GM12878 (cell line): ENCODE data around the gene HLA-DPB1. TPM values are rescaled to one million over a fixed set of nuclear protein-coding genes. Genes with fewer than 3 reads are reported as not detected.

Experiments used
- BRCA1 ChIP-seq: IDR thresholded peaks from 2 replicates; pipeline ENCODE4 v1.6.1; 2011; ENCODE audit warnings: low read depth, low read length, improper control_type of control experiment
- EP300 ChIP-seq, 2 experiments: fragments of 150-350 bp in 1 of 2; IDR thresholded peaks; 2 replicates each; pipeline ENCODE4 v1.6.1; 2011 to 2012; ENCODE audit warnings: low read depth in 2 of 2, low read length in 2 of 2, borderline replicate concordance in 1 of 2, improper control_type of control experiment in 1 of 2, inconsistent platforms in 1 of 2; ENCODE audit not compliant: control insufficient read depth in 1 of 2
- FOS ChIP-seq: IDR thresholded peaks from 3 replicates; pipeline ENCODE4 v1.6.1; 2011; ENCODE audit warnings: borderline replicate concordance; ENCODE audit not compliant: insufficient read length; ENCODE audit errors: extremely low read depth
- FOXK2 ChIP-seq: fragments of 450-650 bp; IDR thresholded peaks from 2 replicates; pipeline ENCODE4 v1.6.1; 2017; ENCODE audit warnings: mild to moderate bottlenecking, moderate library complexity
- KAT2A ChIP-seq: conservative IDR thresholded peaks from 2 replicates; pipeline ENCODE4 v1.6.1; 2011; ENCODE audit warnings: low read depth, low read length; ENCODE audit not compliant: control insufficient read depth
- POLR2A ChIP-seq: IDR thresholded peaks from 2 replicates; pipeline ENCODE4 v1.6.1; 2011; ENCODE audit warnings: low read depth, mild to moderate bottlenecking, low read length
- RAD21 ChIP-seq: IDR thresholded peaks from 2 replicates; pipeline ENCODE4 v1.6.1; 2011; ENCODE audit warnings: mild to moderate bottlenecking, low read depth, low read length, moderate library complexity; ENCODE audit not compliant: insufficient read depth
- RB1 ChIP-seq: fragments of 450-650 bp; formaldehyde crosslinking; IDR thresholded peaks from 2 replicates; pipeline ENCODE4 v1.6.1; 2017; ENCODE audit warnings: mild to moderate bottlenecking, borderline replicate concordance
- USF2 ChIP-seq: IDR thresholded peaks from 2 replicates; pipeline ENCODE4 v1.6.1; 2011; ENCODE audit warnings: low read depth, low read length, improper control_type of control experiment, borderline replicate concordance
- WRNIP1 ChIP-seq: IDR thresholded peaks from 2 replicates; pipeline ENCODE4 v1.6.1; 2011; ENCODE audit warnings: low read depth, low read length, improper control_type of control experiment, borderline replicate concordance
- ZBED1 ChIP-seq: IDR thresholded peaks from 2 replicates; pipeline ENCODE4 v1.6.1; 2016; ENCODE audit warnings: borderline replicate concordance
- ZNF24 ChIP-seq: fragments of 450-650 bp; IDR thresholded peaks from 2 replicates; pipeline ENCODE4 v1.6.1; 2017; ENCODE audit warnings: antibody characterized with exemption, mild to moderate bottlenecking
- ZNF274 ChIP-seq: IDR thresholded peaks from one replicate; pipeline ENCODE4 v1.8.0; 2011; ENCODE audit not compliant: insufficient read length, insufficient read depth
- polyA plus RNA-seq, 11 experiments: library from polyadenylated mRNA; depleted of rRNA in 4 of 11; unstranded in 6 of 11; stranded (reverse) in 5 of 11; fragments of >200 nt; fragmentation: Nextera tagmentation in 4 of 11; fragmentation: Illumina TruSeq in 1 of 11; extraction: Ambion mirVana in 4 of 11; extraction: Trizol in 1 of 11; gene quantifications; 1 replicate in 1 of 11; 2 replicates in 10 of 11; pipeline versions ENCODE4 v1.2.1 to v1.2.3, GENCODE V29; 2011 to 2016; ENCODE audit warnings: inconsistent platforms in 2 of 11, missing spikeins in 2 of 11, low read depth in 1 of 11
- total RNA-seq, 4 experiments: library from RNA; depleted of rRNA in 3 of 4; stranded (reverse); fragments of >200 nt in 3 of 4; fragmentation: Illumina TruSeq in 1 of 4; extraction: Trizol in 1 of 4; gene quantifications; 2 replicates each; pipeline versions ENCODE4 v1.2.1 to v1.2.3, GENCODE V29; 2013 to 2021
- TF ChIP-seq, protein P1 (sequence below): fragments of 450-650 bp; IDR thresholded peaks from 2 replicates; pipeline ENCODE4 v1.6.1; 2016; ENCODE audit warnings: mild to moderate bottlenecking, moderate library complexity, borderline replicate concordance
- TF ChIP-seq, protein P2 (sequence below): IDR thresholded peaks from 2 replicates; pipeline ENCODE4 v1.6.1; 2011; ENCODE audit warnings: low read depth, mild to moderate bottlenecking, low read length, moderate library complexity, borderline replicate concordance; ENCODE audit errors: extremely low read depth
- TF ChIP-seq, protein P3 (sequence below): fragments of 450-650 bp; IDR thresholded peaks from 2 replicates; pipeline ENCODE4 v1.6.1; 2016; ENCODE audit warnings: mild to moderate bottlenecking
- TF ChIP-seq, protein P4 (sequence below): IDR thresholded peaks from 2 replicates; pipeline ENCODE4 v1.6.1; 2012; ENCODE audit warnings: mild to moderate bottlenecking, low read depth, low read length

Gene HLA-DPB1
- total and polyA plus RNA-seq, 10 of the 15 experiments (the other 5 are each of a cell fraction or from before 2014, with no cell fraction given) = 101 to 675 (median 352) TPM

GRCh38 chr6:33118525-33119123, 42.8 kb downstream of the HLA-DPB1 start (continued):
- TF ChIP-seq, protein P1, sequence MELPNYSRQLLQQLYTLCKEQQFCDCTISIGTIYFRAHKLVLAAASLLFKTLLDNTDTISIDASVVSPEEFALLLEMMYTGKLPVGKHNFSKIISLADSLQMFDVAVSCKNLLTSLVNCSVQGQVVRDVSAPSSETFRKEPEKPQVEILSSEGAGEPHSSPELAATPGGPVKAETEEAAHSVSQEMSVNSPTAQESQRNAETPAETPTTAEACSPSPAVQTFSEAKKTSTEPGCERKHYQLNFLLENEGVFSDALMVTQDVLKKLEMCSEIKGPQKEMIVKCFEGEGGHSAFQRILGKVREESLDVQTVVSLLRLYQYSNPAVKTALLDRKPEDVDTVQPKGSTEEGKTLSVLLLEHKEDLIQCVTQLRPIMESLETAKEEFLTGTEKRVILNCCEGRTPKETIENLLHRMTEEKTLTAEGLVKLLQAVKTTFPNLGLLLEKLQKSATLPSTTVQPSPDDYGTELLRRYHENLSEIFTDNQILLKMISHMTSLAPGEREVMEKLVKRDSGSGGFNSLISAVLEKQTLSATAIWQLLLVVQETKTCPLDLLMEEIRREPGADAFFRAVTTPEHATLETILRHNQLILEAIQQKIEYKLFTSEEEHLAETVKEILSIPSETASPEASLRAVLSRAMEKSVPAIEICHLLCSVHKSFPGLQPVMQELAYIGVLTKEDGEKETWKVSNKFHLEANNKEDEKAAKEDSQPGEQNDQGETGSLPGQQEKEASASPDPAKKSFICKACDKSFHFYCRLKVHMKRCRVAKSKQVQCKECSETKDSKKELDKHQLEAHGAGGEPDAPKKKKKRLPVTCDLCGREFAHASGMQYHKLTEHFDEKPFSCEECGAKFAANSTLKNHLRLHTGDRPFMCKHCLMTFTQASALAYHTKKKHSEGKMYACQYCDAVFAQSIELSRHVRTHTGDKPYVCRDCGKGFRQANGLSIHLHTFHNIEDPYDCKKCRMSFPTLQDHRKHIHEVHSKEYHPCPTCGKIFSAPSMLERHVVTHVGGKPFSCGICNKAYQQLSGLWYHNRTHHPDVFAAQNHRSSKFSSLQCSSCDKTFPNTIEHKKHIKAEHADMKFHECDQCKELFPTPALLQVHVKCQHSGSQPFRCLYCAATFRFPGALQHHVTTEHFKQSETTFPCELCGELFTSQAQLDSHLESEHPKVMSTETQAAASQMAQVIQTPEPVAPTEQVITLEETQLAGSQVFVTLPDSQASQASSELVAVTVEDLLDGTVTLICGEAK = no peak
- TF ChIP-seq ZNF274 (no peak), RB1 (peak; percentile 32; the same call in 1 of the 2 replicates), FOS (no peak), ZNF24 (no peak), BRCA1 (no peak), WRNIP1 (no peak), FOXK2 (no peak), USF2 (no peak), POLR2A (no peak), ZBED1 (no peak), RAD21 (peak; percentile 62), KAT2A (no peak), EP300 (IDR thresholded peaks at IDR 0.05; ENCODE audit: borderline replicate concordance in 1 of 2, control insufficient read depth in 1 of 2, low read depth in 2 of 2, low read length in 2 of 2) (no peak)
- TF ChIP-seq, protein P2, sequence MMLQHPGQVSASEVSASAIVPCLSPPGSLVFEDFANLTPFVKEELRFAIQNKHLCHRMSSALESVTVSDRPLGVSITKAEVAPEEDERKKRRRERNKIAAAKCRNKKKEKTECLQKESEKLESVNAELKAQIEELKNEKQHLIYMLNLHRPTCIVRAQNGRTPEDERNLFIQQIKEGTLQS = no peak
- TF ChIP-seq, protein P3, sequence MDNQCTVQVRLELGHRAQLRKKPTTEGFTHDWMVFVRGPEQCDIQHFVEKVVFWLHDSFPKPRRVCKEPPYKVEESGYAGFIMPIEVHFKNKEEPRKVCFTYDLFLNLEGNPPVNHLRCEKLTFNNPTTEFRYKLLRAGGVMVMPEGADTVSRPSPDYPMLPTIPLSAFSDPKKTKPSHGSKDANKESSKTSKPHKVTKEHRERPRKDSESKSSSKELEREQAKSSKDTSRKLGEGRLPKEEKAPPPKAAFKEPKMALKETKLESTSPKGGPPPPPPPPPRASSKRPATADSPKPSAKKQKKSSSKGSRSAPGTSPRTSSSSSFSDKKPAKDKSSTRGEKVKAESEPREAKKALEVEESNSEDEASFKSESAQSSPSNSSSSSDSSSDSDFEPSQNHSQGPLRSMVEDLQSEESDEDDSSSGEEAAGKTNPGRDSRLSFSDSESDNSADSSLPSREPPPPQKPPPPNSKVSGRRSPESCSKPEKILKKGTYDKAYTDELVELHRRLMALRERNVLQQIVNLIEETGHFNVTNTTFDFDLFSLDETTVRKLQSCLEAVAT = no peak
- TF ChIP-seq, protein P4, sequence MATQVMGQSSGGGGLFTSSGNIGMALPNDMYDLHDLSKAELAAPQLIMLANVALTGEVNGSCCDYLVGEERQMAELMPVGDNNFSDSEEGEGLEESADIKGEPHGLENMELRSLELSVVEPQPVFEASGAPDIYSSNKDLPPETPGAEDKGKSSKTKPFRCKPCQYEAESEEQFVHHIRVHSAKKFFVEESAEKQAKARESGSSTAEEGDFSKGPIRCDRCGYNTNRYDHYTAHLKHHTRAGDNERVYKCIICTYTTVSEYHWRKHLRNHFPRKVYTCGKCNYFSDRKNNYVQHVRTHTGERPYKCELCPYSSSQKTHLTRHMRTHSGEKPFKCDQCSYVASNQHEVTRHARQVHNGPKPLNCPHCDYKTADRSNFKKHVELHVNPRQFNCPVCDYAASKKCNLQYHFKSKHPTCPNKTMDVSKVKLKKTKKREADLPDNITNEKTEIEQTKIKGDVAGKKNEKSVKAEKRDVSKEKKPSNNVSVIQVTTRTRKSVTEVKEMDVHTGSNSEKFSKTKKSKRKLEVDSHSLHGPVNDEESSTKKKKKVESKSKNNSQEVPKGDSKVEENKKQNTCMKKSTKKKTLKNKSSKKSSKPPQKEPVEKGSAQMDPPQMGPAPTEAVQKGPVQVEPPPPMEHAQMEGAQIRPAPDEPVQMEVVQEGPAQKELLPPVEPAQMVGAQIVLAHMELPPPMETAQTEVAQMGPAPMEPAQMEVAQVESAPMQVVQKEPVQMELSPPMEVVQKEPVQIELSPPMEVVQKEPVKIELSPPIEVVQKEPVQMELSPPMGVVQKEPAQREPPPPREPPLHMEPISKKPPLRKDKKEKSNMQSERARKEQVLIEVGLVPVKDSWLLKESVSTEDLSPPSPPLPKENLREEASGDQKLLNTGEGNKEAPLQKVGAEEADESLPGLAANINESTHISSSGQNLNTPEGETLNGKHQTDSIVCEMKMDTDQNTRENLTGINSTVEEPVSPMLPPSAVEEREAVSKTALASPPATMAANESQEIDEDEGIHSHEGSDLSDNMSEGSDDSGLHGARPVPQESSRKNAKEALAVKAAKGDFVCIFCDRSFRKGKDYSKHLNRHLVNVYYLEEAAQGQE = no peak
